Measurements from ENCODE around the gene SUGCT.

GRCh38 chr7:40341836-40342235 is 207.0 kb downstream of the SUGCT start:
- TF ChIP-seq POLR2A (IDR thresholded peaks at IDR 0.05) (no peak), CTCF (IDR thresholded peaks at IDR 0.05) (no peak)
